HG03520 (cell line): ENCODE data around the gene CD44.
"Not testable (repeated sequence)": the region's sequence is repeated elsewhere in the genome, so short reads cannot be mapped to it uniquely, and the experiment has no call there.

Source experiments
- ATAC-seq: cut with Tn5 transposase; IDR thresholded peaks from one replicate; pipeline ENCODE4 v1.9.1; 2021; ENCODE audit warnings: mild to moderate bottlenecking, moderate library complexity; ENCODE audit not compliant: unreplicated experiment

The CD44 gene

GRCh38 chr11:35138943-35139721 lies at the start of gene CD44:
Gene CD44, plus strand, starts transcription at chr11:35139171. Its CDS starts 133 bp downstream, at chr11:35139304.
- ATAC-seq: peak; percentile 36

GRCh38 chr11:35089666-35090065 lies 49.3 kb upstream of the CD44 start:
- peak; percentile 63 for ATAC-seq

GRCh38 chr11:35090125-35090524 lies 48.8 kb upstream of the CD44 start:
- peak; percentile 13 for ATAC-seq

GRCh38 chr11:35090991-35091390 lies 48.0 kb upstream of the CD44 start:
- not testable (repeated sequence) for ATAC-seq

GRCh38 chr11:35096723-35097122 lies 42.2 kb upstream of the CD44 start:
- no peak for ATAC-seq

- ATAC-seq: no peak
Observed at GRCh38 chr11:35097814-35098455, 41.0 kb upstream of the CD44 start.

GRCh38 chr11:35098855-35099254 lies 40.1 kb upstream of the CD44 start:
- no peak for ATAC-seq

- no peak for ATAC-seq
Observed at GRCh38 chr11:35099278-35100012, 39.5 kb upstream of the CD44 start.

- no peak for ATAC-seq
Observed at GRCh38 chr11:35100013-35100383, 39.0 kb upstream of the CD44 start.

- no peak for ATAC-seq
Observed at GRCh38 chr11:35101223-35101622, 37.7 kb upstream of the CD44 start.

GRCh38 chr11:35102267-35102666 lies 36.7 kb upstream of the CD44 start:
- no peak for ATAC-seq

- no peak for ATAC-seq
Observed at GRCh38 chr11:35103366-35104208, 35.4 kb upstream of the CD44 start.

GRCh38 chr11:35104655-35105054 lies 34.3 kb upstream of the CD44 start:
- no peak for ATAC-seq

GRCh38 chr11:35105319-35106079 lies 33.5 kb upstream of the CD44 start:
- no peak for ATAC-seq

GRCh38 chr11:35106595-35106994 lies 32.4 kb upstream of the CD44 start:
- ATAC-seq: no peak

- ATAC-seq: no peak
Observed at GRCh38 chr11:35107861-35108260, 31.1 kb upstream of the CD44 start.

GRCh38 chr11:35108336-35108735 lies 30.6 kb upstream of the CD44 start:
- ATAC-seq: not testable (repeated sequence)

GRCh38 chr11:35109041-35109440 lies 29.9 kb upstream of the CD44 start:
- no peak for ATAC-seq

- ATAC-seq: no peak
Observed at GRCh38 chr11:35109827-35110226, 29.1 kb upstream of the CD44 start.
